ENCODE measurements around the gene OR14K1. TPM values are rescaled to one million over a fixed set of nuclear protein-coding genes. Genes with fewer than 3 reads are reported as not detected.
"Not testable (repeated sequence)": the region's sequence is repeated elsewhere in the genome, so short reads cannot be mapped to it uniquely, and the experiment has no call there.

The OR14K1 gene
- total RNA-seq, 3 donors from 2014 or later: 0.32 TPM; not detected in 2

GRCh38 chr1:247749870-247750269, 11.5 kb downstream of the OR14K1 start:
- ATAC-seq: no peak
- no peak for DNase-seq
- Histone ChIP-seq H3K9me3 (peaks cover 10% of the 10 kb centered on the region), H3K4me3 (no peak overlapping the region), H3K4me1 (ENCODE audit: low read depth) (no peaks in the 10 kb centered on the region), H3K36me3 (ENCODE audit: low read depth) (no peaks in the 10 kb centered on the region)
- no peak for TF ChIP-seq CTCF (IDR thresholded peaks at IDR 0.05)
- intact Hi-C loops (cut with DNase I, micrococcal nuclease): no loop called here

- H3K36me3 ChIP-seq (ENCODE audit: low read depth); H3K9me3 ChIP-seq; H3K4me3 ChIP-seq; ATAC-seq; intact Hi-C loops (cut with DNase I, micrococcal nuclease); DNase-seq; H3K4me1 ChIP-seq (ENCODE audit: low read depth): not testable (repeated sequence)
Measured at GRCh38 chr1:247754311-247754710, 15.9 kb downstream of the OR14K1 start.

- Histone ChIP-seq H3K4me1 (ENCODE audit: low read depth) (no peaks in the 10 kb centered on the region), H3K4me3 (no peak within 1 kb of the TSS), H3K9me3 (no peaks in the 10 kb centered on the region), H3K36me3 (ENCODE audit: low read depth) (no peaks in the 10 kb centered on the region)
- ATAC-seq (no peak), DNase-seq (no peak)
- no peak for TF ChIP-seq CTCF (IDR thresholded peaks at IDR 0.05)
- intact Hi-C loops (cut with DNase I, micrococcal nuclease): no loop called here
Measured at GRCh38 chr1:247760456-247760855, 22.0 kb downstream of the OR14K1 start, which contains the start of gene OR1C1. Gene OR1C1 (minus strand): TSS chr1:247760556. CDS start chr1:247758406, 2,150 bp downstream.

- no peak for DNase-seq
- no peak for TF ChIP-seq CTCF (IDR thresholded peaks at IDR 0.05)
- no peak for ATAC-seq
- intact Hi-C loops (cut with DNase I, micrococcal nuclease): no loop called here
- Histone ChIP-seq H3K4me3 (no peak overlapping the region), H3K36me3 (ENCODE audit: low read depth) (no peaks in the 10 kb centered on the region), H3K9me3 (no peaks in the 10 kb centered on the region), H3K4me1 (ENCODE audit: low read depth) (no peaks in the 10 kb centered on the region)
Measured at GRCh38 chr1:247769603-247770002, 31.2 kb downstream of the OR14K1 start.

Other genes starting within 250 kb of the OR14K1 start
- gene OR2C3, start 202.2 kb upstream of the OR14K1 start, total RNA-seq: not detected
- 1 to 10 TPM in 1 of 3 donors, under 1 TPM in 2; 0.32 to 1.3 (median 0.89) TPM for gene GCSAML, start 189.5 kb upstream of the OR14K1 start, total RNA-seq
- gene OR2G2, start 150.3 kb upstream of the OR14K1 start, total RNA-seq: not detected
- gene OR2G3, start 133.0 kb upstream of the OR14K1 start, total RNA-seq: not detected
- not detected for gene OR13G1, start 58.9 kb upstream of the OR14K1 start, total RNA-seq
- not detected for gene OR6F1, start 22.0 kb upstream of the OR14K1 start, total RNA-seq
- not detected for gene OR14A2, start 9.5 kb downstream of the OR14K1 start, total RNA-seq
- gene OR1C1, start 21.9 kb downstream of the OR14K1 start, total RNA-seq: not detected
- not detected for gene OR14A16, start 85.5 kb downstream of the OR14K1 start, total RNA-seq
- not detected for gene OR11L1, start 103.3 kb downstream of the OR14K1 start, total RNA-seq
- gene TRIM58, start 118.6 kb downstream of the OR14K1 start, total RNA-seq: 1 to 10 TPM; 1.2 to 2.5 (median 1.5) TPM
- gene OR2W3, start 157.0 kb downstream of the OR14K1 start, total RNA-seq: 1 to 10 TPM in 1 of 3 donors, under 1 TPM in 2; 0.52 to 1.2 (median 0.53) TPM
- not detected for gene OR2T8, start 181.6 kb downstream of the OR14K1 start, total RNA-seq
- not detected for gene OR2AJ1, start 186.3 kb downstream of the OR14K1 start, total RNA-seq
- not detected for gene OR2L8, start 210.2 kb downstream of the OR14K1 start, total RNA-seq
- gene OR2AK2, start 226.6 kb downstream of the OR14K1 start, total RNA-seq: not detected